IPS-18a (cell line): ENCODE measurements around the gene CFAP43.

Experiments
- H3K27ac ChIP-seq: one replicate; pipeline ENCODE4 v1.5.1; 2013; ENCODE audit warnings: low read length
- H3K27me3 ChIP-seq: one replicate; pipeline ENCODE4 v1.6.1; 2013; ENCODE audit warnings: mild to moderate bottlenecking, low read length; ENCODE audit not compliant: control insufficient read depth, insufficient read depth
- H3K36me3 ChIP-seq: one replicate; pipeline ENCODE4 v1.6.1; 2013; ENCODE audit warnings: low read depth, low read length; ENCODE audit not compliant: control insufficient read depth
- H3K4me1 ChIP-seq: one replicate; pipeline ENCODE4 v1.6.1; 2013; ENCODE audit warnings: low read depth, low read length; ENCODE audit not compliant: control insufficient read depth
- H3K4me3 ChIP-seq: one replicate; pipeline ENCODE4 v1.5.1; 2013; ENCODE audit warnings: low read length
- H3K9ac ChIP-seq: one replicate; pipeline ENCODE4 v1.6.1; 2013; ENCODE audit warnings: mild to moderate bottlenecking, low read length, moderate library complexity
- H3K9me3 ChIP-seq: one replicate; pipeline ENCODE4 v1.6.1; 2013; ENCODE audit warnings: low read depth, low read length; ENCODE audit not compliant: control insufficient read depth

The CFAP43 gene

GRCh38 chr10:104088239-104088638 is 143.9 kb downstream of the CFAP43 start:
- H3K4me3 ChIP-seq: no peak overlapping the region

GRCh38 chr10:104085801-104086400 is 146.3 kb downstream of the CFAP43 start, which contains the start of gene COL17A1:
TSS of gene COL17A1 (minus strand) at chr10:104085880. CDS start at chr10:104080673, 5,207 bp downstream.
- H3K36me3 ChIP-seq: no peaks in the 10 kb centered on the region
- H3K4me3 ChIP-seq: no peak within 1 kb of the TSS
- H3K9me3 ChIP-seq: no peaks in the 10 kb centered on the region
- no peak within 1 kb of the TSS for H3K27ac ChIP-seq
- H3K27me3 ChIP-seq: no peaks in the 10 kb centered on the region
- no peak within 1 kb of the TSS for H3K9ac ChIP-seq
- peaks cover 8% of the 10 kb centered on the region for H3K4me1 ChIP-seq

More at GRCh38 chr10:104088239-104088638, 143.9 kb downstream of the CFAP43 start:
- Histone ChIP-seq H3K9ac (no peak overlapping the region), H3K27me3 (no peaks in the 10 kb centered on the region), H3K27ac (no peak overlapping the region), H3K4me1 (peaks cover 8% of the 10 kb centered on the region), H3K9me3 (no peaks in the 10 kb centered on the region), H3K36me3 (no peaks in the 10 kb centered on the region)

GRCh38 chr10:104084482-104085142 is 147.6 kb downstream of the CFAP43 start:
- H3K4me3 ChIP-seq: no peak overlapping the region
- no peaks in the 10 kb centered on the region for H3K36me3 ChIP-seq
- H3K27me3 ChIP-seq: no peaks in the 10 kb centered on the region
- H3K9ac ChIP-seq: no peak overlapping the region
- no peaks in the 10 kb centered on the region for H3K9me3 ChIP-seq
- H3K4me1 ChIP-seq: peaks cover 7% of the 10 kb centered on the region
- H3K27ac ChIP-seq: no peak overlapping the region

DNA sequence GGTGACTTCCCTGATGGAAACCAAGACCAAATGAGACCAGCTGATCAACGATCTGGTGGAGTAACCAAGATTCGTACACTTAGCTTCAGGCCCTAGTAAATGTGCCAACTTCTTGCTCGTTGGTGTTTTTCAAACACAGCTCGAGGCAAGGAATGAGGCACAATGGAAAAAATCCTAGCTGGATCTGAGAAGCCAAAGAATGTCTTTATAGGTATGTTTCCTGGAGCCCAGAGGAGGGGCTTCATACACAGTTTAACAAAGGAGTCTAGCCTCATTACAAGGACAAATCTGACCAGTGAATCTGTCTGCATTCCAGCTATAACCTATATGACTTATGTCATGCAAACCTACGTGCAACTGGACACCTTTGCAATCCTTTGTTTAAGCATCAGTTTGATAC is 150.2 kb downstream of the CFAP43 start:
- H3K9ac ChIP-seq: no peak overlapping the region
- no peaks in the 10 kb centered on the region for H3K36me3 ChIP-seq
- H3K4me1 ChIP-seq: peaks cover 18% of the 10 kb centered on the region
- no peaks in the 10 kb centered on the region for H3K9me3 ChIP-seq
- no peaks in the 10 kb centered on the region for H3K27me3 ChIP-seq
- no peak overlapping the region for H3K27ac ChIP-seq
- H3K4me3 ChIP-seq: no peak overlapping the region

GRCh38 chr10:104080762-104081161 is 151.4 kb downstream of the CFAP43 start:
- H3K4me3 ChIP-seq: no peak overlapping the region
- H3K9me3 ChIP-seq: no peaks in the 10 kb centered on the region
- H3K27ac ChIP-seq: no peak overlapping the region
- H3K9ac ChIP-seq: no peak overlapping the region
- H3K27me3 ChIP-seq: no peaks in the 10 kb centered on the region
- no peaks in the 10 kb centered on the region for H3K36me3 ChIP-seq
- peaks cover 30% of the 10 kb centered on the region for H3K4me1 ChIP-seq
